ENCODE results near the gene ASPDH.

- TF ChIP-seq POLR2A (IDR thresholded peaks at IDR 0.05; ENCODE audit: low read depth, low read length) (no peak), TAF1 (IDR thresholded peaks at IDR 0.05; ENCODE audit: low read depth, low read length) (no peak), POLR2AphosphoS5 (IDR thresholded peaks at IDR 0.05; ENCODE audit: low read depth, low read length) (no peak), PAX5 (IDR thresholded peaks at IDR 0.05; ENCODE audit: insufficient read depth, low read length, severe bottlenecking) (no peak), SPI1 (IDR thresholded peaks at IDR 0.05; ENCODE audit: low read depth, low read length) (no peak)
These were observed 36.9 kb upstream of the ASPDH start for GRCh38 chr19:50550594-50550966.

All from GM12891 (cell line).